ENCODE results near the gene GGACT.
"Not testable (repeated sequence)": the region's sequence is repeated elsewhere in the genome, so short reads cannot be mapped to it uniquely, and the experiment has no call there.

The GGACT gene

DNA sequence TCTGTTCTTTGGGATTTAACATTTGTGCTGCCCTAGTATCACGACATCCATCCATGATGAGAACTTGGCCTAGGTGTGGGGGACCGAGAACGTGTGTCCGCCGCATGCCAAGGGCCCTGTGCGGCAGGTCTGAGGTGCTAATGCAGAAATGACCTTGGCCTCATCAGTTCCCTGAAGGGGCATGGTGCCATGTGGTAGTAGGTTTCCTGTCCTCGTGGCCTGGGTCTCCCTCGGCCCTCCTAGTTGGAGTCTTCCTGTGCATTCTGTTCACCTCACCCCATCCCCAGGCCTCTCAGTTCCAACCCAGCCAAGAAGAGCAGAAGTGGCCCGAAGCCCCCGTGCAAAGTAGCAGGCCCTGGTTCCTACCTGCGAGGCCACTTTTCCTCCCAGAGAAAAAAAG lies 59.8 kb downstream of the GGACT start:
- no peak for DNase-seq

DNA sequence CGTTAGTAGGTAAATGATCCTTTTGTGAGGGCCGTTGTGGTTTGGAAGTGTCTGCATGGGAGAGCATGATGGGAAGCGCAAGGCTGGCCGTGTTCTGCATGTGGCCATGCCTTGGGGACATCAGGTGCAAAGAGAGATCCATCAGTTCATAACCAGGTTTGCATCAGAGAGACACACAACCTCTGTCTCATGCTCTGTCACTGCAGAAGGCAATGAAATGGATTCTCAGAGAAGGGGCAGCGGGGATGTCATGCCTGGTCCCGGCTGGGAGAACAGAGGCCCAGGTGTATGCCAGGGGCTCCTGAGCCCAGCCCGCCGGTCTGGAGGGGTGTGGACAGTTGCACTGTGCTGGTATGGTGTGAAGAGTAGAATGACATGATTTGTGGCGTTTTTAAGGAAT lies 60.2 kb downstream of the GGACT start:
- no peak for DNase-seq

DNA sequence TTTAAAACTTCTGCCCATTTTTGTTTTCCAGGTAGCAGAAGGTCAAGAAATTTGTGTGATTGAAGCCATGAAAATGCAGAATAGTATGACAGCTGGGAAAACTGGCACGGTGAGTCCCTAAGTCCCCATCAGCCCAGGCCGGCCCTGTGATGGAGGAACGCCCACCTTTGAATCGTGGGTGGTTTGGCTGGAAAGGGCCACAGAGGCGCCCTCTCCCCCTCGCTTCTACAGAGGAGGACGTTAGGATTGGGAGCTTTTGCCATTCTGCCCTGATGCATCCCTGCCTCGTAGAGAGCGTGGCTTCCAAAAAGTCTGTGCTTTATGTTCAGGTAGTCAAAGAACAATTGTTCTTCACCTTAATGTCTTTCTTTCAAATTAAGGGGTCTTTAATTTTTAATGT lies 60.9 kb downstream of the GGACT start:
- DNase-seq, result no peak

DNA sequence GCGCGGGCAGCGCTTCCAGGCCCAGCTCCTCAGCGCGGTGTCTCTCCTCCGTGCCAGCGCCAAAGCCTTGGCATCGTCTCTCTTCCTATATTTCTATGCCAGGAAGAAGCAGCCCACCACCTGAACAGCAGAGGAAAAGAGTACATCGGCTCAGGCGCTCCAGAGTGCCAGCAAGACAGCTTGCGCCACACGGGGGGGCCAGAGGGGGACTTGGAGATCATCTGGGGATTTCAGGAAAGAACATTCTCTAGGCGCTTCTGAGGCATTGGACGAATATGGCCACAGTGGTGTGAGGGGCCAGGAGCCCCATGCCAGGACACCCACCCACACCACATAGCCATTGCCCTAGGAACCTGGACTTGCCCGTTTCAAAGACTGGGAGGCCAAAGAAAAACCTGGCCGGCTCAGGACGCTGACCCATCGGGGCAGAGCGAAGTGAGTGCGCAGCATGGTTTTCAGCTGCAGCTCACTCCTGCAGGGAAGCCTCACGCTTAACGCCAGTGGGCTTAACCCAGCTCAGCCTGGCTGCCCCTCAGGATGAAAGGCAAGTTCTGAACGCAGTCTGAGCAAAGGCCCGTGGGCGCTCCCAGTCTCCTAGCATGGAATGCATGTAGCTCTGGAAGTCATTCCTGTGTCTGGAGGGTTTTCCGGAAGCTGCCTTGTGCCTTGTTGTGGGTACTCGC lies 62.1 kb downstream of the GGACT start:
- DNase-seq, result no peak

DNA sequence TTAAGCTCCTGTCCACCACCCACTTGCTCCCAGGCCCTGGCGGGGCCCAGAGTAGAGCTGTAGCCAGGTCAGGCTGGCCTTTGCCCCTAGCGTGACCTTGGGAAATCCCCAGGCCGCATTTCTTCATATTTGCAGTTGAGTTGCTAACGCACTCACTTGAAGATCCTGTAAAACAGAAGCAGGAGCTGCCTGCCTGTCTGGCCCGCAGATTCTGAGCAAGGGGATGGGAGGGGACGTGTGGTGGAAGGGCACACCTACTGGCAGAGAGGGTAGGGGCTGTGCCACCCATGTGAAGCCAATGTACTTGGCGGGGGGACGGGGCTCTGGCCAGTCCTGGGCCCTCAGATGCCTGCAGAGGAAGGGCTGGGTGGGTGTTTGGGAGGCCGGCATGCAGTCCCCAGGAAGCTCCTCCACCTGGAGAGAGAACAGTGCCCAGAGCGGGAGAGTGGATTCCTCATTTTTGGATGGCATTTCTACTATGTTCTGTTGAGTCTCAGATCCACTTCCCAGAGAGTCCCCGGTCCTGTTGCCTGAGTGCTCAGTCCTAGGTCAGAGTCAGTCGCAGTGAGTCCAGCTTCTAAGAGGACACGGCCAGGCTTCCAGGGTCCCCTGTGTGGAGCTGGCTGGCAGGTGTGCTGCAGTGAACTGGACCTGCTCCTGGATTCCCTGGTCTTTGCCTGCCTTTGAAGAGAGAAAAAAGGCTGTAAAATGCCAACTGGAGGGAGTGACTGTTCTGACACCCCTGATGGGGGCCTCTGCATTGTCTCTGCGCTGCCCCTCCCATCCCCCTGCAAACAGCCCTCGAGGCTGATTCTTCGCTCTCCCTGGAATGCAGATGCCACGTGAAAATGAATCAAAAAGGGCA lies 62.9 kb downstream of the GGACT start:
- DNase-seq, result peak in 1 of 4 experiments; percentile 10

DNA sequence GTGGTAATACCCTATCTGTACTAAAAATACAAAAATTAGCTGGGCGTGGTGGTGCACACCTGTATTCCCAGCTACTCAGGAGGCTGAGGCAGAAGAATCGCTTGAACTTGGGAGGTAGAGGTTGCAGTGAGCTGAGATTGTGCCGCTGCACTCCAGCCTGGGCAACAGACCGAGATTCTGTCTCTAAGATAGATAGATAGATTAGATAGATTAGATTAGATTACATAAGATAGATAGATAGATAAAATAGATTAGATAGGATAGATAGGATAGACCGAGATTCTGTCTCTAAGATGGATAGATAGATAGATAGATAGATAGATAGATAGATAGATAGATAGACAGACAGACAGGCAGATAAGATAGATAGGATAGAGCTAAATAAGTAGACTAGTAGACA lies 63.9 kb downstream of the GGACT start:
- not testable (repeated sequence) for DNase-seq

DNA sequence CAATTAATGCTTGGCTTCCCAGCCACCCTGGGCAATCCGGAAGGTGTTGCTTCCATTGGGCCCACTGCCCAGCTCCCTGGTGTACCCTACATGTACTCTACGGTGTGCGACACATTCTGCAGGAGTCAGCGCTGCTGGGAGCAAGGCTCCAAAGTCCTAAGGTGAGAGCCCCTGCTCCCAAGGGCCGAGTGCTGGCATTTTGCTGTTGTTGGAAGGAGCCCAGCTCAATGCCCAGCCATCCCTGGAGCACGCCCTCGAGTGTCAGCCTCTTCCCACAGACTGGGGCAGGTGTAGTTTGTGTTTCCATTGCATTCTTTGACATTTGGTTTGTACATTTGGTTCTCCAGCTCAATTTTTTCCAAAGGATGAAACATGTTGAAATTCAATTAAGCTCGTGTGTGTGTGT lies 64.6 kb downstream of the GGACT start:
- DNase-seq, result no peak

DNA sequence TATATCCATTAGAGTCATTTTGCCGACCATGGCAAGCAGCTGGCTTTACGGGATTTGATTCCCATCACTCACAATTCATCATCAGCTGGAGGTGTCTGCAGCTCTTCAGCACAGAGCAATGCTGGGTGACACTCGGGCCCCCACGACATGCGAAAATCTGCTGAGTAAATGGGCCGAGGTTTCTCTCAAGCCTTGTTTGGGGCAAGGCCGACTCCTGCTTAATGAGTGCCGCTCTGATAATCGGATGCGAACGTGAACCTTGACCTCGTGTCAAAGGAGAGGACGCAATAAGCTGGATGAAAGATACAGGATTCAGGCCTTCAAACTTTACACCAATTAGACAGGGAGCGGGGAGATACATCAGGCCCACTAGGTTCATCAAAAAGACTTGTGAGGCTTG lies 65.2 kb downstream of the GGACT start:
- DNase-seq, result no peak

DNA sequence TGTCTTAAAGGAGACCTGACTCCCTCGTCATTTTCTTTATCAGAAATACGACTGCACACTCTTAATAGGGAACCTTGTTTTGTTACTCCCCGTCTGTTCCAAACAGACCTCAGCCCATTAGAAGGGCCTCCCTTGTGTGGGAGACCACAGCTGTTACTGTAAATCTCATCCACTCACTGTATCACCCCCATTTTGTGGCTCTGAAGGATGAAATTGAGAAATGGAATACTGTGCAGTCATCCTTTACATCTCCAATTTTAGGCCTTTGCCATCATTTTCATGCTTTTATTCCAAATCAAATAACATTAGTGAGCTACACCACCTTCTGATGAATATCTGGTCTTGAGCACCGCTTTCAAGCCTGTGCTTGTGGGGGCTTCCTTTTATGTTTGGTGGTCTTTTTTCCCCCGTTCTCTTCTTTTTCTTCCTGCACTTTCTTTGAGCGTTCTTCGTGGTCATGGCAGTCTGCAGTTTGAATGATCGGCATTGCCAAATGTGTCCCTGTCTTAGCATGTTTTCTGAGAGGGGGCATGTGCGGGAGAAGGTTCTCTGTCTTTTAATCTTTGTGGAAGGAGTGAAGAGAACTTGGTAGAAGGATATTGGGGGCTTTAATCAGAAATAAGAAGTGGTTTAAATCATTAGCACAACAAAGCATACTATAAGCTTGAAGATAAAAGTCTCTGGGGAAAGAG lies 65.8 kb downstream of the GGACT start:
- no peak for DNase-seq

DNA sequence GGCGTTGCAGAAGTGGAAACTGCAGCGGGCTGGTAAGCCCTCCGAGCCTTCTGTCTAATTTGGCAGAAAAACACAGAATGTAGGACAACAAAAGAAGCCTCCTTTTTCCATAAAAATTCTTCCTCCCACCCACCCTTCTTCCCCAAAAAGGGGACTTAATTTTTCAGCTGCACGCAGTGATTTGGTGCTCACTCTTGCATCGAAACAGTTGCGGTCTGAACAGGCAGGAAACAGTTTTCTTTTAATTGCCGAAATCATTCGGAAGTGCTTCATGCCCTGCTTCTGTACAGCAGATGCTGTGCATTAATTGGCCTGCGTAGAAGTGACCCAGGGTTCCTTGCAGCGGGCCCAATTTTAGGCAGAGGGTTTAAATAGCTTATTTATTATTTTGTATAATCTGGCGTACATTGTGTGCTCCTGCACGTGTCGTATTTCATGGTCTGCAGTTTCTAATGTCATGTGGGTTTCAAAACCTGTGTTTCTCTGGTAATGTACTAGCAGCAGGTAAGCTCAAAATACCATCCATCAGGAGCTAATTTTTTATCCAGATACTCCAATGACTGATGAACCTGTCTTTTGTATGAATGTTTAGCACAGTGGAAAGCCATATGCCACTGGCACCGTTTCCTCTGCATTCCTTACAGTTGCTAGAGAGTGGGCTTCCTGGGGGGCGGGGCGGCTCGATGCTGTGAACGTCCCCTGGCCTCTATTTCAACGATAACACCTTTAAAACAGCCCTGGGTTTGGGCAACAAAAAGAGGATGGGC lies 66.6 kb downstream of the GGACT start:
- no peak for DNase-seq

DNA sequence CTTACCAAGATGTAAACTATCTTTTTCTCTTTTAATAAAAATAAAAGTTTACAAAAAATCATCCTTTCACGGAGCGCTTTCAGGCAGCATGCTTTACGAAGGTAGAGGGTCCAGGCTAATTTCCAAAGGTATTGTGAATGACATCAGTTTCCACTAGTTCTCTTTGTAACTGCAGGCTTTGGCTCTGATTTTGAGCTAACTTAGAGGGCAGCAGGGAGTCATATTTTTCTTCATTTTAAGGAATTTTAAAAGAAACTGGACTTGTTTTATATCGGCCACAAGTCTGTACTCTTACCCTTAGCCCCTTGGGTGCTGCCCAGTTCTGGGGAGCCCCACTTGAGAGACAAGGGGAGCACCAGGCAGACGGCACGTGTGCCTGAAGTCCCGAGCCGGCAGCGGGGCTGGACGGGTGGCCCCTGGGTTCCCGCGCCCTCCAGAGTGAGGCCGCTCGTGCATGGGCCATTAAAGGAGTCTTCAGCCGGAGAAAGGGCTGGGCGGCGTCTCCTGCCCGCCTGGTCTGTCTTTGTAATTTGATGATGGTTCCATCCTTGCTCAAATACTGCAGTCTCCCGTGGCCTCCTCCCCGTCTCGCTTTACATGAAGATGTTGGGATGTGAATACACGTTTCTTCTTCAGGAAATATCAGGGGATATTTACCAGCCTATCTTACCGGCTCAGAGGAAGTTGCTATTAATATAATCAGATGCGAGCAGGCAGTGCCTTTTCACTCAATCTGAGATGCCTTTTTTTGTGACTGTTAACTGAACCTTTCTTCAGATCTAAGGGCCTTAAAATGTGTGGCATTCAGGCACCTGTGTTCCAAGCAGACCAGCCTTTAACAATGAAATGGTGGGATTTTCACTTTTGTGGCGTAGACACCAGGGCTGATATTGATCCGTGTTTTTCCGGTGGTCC lies 67.4 kb downstream of the GGACT start:
- no peak for DNase-seq

DNA sequence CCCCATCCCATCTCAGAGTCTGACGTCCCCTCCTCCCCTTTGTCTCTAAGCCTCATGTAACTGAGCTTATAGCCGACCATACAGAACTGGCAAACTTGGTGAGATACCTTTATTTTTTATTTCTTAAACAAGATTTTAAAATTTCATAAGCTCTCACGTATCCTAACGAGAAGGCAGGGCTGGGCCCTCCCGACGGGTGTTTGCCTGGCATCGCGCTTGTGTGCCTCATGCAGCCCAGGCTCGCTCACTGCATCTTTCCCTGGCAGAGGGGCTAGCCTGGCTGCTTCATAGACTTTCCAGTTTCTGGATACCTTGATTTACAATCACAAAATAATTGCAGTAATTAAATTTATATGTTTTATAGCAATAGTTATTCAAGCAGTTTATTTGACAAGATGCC lies 69.0 kb downstream of the GGACT start:
- DNase-seq, result no peak

DNA sequence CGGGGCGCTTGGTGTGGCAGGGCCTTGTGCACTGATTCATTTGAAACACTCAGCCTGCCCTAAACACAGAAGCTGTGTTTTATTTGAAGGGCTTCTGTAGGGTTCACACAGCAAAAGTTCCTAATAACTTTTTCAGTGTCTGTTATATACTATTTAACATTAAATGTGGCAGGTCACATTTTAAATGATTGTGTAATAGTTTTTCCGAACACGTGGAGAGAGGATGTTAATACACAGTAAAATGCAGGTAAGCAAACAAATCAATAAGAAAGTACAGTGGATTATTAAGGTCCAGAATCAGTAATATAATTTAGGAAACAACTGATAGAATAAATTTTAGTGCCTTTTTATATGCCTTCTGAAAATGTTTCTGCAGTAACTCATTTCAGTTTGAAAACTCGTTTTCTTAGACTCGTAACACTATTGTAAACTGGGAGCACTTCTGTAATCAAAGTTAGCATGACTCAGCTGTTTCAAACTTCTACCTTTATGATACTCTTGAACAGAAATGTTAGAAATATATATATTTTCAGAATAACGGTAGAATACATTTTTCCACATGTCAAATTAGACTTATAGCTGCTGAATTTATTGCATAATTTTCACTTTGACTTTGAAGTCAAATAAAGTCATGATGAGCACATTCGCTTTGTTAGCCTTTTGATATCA lies 70.1 kb downstream of the GGACT start:
- no peak for DNase-seq

DNA sequence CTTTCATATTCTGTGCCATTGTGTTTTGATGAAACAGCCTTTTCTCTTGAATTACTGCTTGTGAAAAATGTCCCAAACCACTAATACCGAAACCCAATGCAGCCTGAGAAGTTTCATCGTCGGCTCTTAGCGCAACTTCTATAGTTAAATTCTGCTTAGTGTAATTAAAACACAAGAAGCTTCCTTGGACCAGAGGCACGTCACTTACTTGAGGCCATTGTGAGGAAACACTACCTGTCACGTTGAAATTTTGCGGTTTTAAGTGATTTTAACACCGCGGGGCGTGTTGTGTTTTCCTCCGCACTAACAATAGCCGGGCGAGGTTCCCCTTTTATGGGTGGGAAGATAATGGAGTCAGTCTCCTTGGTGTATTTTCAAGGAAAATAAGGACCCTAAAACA lies 70.9 kb downstream of the GGACT start:
- DNase-seq, result peak in 3 of 4 experiments; percentile 34 to 47 (median 42)

DNA sequence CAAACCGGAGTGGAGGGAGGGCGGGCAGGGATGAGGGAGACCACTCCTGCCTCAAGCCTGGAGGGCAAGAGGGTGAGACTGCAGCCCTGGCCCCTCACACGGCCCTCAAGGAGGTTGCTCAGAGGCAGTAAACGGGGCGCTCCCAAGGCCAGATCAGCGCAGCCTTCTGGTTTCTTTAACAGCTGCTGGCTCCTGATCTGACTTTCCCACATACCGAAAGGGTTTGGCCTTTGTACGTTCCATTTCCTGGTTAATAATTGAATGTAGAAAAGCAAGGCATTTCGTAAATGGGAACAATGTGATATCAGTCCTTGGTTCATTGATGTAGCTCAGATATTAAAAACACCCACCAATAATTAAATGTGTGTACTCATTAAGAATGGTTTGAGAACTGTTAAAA lies 71.5 kb downstream of the GGACT start:
- no peak for DNase-seq

DNA sequence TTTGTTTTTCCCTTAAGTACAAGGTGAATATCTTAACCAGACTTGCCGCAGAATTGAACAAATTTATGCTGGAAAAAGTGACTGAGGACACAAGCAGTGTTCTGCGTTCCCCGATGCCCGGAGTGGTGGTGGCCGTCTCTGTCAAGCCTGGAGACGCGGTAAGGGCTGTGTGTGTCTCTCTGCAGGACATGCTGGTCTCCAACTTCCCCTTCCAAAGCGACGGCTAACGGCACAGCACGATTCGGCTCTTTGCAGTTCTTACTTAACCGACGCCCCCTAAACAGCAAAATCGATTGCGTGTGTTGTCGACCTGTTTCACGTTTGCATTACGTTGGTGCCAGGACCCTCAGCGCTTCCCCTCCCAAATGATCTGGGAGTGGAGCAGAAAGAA lies 73.2 kb downstream of the GGACT start:
- no peak for DNase-seq

DNA sequence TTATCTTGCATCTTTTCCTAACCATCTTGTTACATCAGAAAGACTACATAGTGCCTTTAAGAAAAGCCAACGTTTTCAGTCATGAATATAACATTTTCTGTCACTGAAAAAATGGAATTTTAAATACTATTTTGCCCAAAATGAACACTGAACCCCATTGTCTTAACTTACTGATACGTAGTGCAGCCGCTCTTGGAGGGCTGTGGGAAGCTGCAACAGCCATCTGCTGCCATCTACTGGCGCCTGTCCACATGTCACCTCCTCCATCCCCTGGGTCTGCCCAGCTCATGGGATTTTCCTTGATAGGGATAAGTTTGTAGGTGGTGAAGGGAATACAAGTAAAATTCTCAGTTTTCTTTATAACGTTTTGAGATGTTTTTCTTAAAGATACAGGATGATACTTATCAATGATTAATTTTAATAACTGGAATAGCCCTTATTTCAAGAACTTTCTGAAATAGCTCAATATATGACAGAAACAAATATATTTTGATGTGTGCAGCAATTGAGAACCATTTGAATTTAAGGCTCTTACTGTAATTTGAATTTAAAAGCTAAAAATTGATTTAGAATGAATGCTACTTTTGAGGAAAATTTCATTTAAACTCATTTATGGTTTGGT lies 73.7 kb downstream of the GGACT start:
- DNase-seq, result peak; percentile 80 to 88 (median 86)

DNA sequence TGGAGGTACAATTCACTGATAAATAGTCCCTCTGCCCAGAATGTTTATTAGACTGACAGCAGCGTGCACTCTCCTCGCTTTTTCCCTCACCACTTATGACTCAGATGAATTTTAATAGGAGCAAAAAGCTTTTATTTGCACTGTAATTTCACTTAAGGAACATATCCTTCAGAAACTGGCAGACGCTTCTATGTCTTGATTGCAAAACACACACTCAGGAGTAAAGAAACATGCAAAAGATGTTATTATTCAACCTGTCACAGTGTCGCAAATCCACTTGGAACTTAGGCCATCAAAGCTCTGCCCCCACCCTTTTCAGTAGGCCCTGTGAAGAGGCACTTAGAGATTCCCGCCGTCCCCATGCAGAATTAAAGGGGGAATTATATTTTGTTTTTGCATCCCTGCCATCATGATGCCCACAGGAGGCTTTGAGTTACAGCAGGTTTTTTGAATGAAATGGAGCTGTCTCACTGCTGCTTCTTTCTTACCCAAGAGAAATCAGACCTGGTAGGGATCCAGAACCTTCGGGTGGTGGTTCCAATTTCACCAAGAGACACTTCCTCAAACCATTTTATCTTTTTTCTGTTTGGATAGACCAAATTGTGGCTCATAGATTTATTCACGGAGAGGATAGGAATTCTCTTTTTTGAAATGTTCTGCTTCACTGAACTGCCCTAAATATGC lies 74.5 kb downstream of the GGACT start:
- DNase-seq, result no peak

DNA sequence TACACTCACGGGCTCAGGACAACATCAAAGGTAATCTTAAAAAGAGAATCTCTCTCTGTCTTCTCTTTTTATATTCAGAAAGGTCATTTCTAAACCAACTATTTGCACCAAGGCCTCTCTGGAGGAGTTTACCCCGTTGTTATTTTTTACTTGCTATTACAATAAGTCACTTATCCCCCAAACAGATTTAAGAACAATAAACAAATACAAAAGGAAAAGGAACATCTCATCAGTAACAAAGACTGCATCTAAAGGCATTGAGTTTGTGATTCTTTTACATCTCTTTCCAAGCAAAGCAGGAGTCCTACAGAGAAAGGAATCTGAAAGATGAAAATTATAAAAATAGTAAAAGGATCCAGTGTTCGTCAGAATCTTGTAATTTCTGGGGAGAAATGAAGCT lies 75.4 kb downstream of the GGACT start:
- DNase-seq, result no peak

DNA sequence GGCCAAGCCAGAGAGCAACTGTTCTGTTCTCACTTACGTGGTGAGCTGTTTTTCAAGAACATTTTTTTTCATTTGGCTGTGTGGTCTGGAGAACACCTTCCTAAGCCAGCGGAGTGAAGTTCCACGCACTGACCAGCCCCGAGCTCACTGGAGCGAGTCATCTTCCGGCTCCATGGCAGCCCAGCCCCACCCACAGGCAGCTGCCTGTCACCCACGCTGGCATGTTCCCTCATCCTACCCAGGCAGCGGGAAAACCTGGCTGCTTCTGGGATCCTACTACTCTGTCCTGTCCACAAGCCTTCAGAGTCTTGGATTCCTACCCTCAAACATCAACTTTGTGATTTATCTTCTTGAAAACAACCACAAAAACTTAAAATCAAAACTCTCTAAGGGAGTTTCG lies 76.2 kb downstream of the GGACT start:
- peak in 3 of 4 experiments; percentile 15 to 49 (median 39) for DNase-seq
